HepG2 (cell line): ENCODE results near the gene PELO. TPM values are rescaled to one million over a fixed set of nuclear protein-coding genes. Genes with fewer than 3 reads are reported as not detected.

Source experiments
- ATAC-seq: fragments of 200-7000 bp; cut with Tn5 transposase; 3 replicates; pipeline ENCODE4 v1.9.1; 2020; ENCODE audit warnings: mild to moderate bottlenecking, moderate library complexity
- BruUV-seq: library from RNA; stranded (reverse); fragments of 400-500 nt; replicated peaks from 2 replicates; lab custom pipeline; 2021; lab: Mats Ljungman, UMichigan
- CTCF ChIA-PET: fragments of 300-600 bp; formaldehyde crosslinking; extraction: SDS; loops from one replicate; lab custom pipeline; 2021; ENCODE audit warnings: low total read pairs, inconsistent platforms, low intra/inter-chr PET ratio; lab: Yijun Ruan, JAX
- POLR2A ChIA-PET: fragments of 350-600 bp; sonication (Branson Sonifier 250); formaldehyde crosslinking; loops from one replicate; lab custom pipeline; 2020; ENCODE audit warnings: antibody characterized with exemption, inconsistent platforms; lab: Yijun Ruan, JAX
- DNase-seq: peaks from one replicate; pipeline ENCODE4 v3.0.0-alpha.2; 2015; ENCODE audit warnings: low spot score
- FAIRE-seq: peaks from 3 replicates; lab custom pipeline; 2011; peaks lifted over from hg19 to GRCh38; lab: Jason Lieb, UNC
- H2AFZ ChIP-seq: one replicate; pipeline ENCODE4 v1.6.1; 2011; ENCODE audit warnings: low read length, inconsistent platforms
- H3K27ac ChIP-seq: fragments of 300-600 bp; 3 replicates; pipeline ENCODE4 v1.8.0; 2011; ENCODE audit warnings: mixed run types, mild to moderate bottlenecking, mixed read lengths, low read length, inconsistent platforms; ENCODE audit not compliant: insufficient read depth; ENCODE audit errors: extremely low read length
- H3K27me3 ChIP-seq, 2 experiments: fragments of 200-600 bp in 1 of 2; 2 replicates in 1 of 2; 3 replicates in 1 of 2; pipeline versions ENCODE4 v1.6.0 to v1.8.0; 2011; ENCODE audit warnings: low read length in 2 of 2, mild to moderate bottlenecking in 2 of 2, moderate library complexity in 2 of 2, inconsistent platforms in 1 of 2; ENCODE audit not compliant: insufficient read depth in 2 of 2, control insufficient read depth in 1 of 2
- H3K36me3 ChIP-seq, 2 experiments: fragments of 200-600 bp in 1 of 2; replicated peaks in 1 of 2; 2 replicates in 1 of 2; 3 replicates in 1 of 2; pipeline versions ENCODE4 v1.5.1 to v1.8.0; 2011; ENCODE audit warnings: low read length in 2 of 2, inconsistent platforms in 1 of 2; ENCODE audit not compliant: insufficient read depth in 2 of 2, control insufficient read depth in 1 of 2
- H3K4me1 ChIP-seq: 2 replicates; pipeline ENCODE4 v1.5.1; 2012; ENCODE audit warnings: low read length, inconsistent platforms; ENCODE audit not compliant: insufficient read depth
- H3K4me2 ChIP-seq: 2 replicates; pipeline ENCODE4 v1.6.0; 2011; ENCODE audit warnings: low read depth, low read length, inconsistent platforms
- H3K4me3 ChIP-seq, 3 experiments: fragments of 200-600 bp in 1 of 3; sonication (generic), shearing (Covaris generic) in 1 of 3; replicated peaks in 1 of 3; 2 replicates each; pipeline ENCODE4 v1.5.1; 2011 to 2016; ENCODE audit warnings: low read length in 3 of 3, inconsistent platforms in 2 of 3, low read depth in 2 of 3, mild to moderate bottlenecking in 2 of 3, control low read depth in 1 of 3, mixed read lengths in 1 of 3; ENCODE audit not compliant: insufficient read depth in 1 of 3
- H3K79me2 ChIP-seq: one replicate; pipeline ENCODE4 v1.6.1; 2011; ENCODE audit warnings: low read length, inconsistent platforms; ENCODE audit not compliant: insufficient read depth
- H3K9ac ChIP-seq: 2 replicates; pipeline ENCODE4 v1.6.0; 2011; ENCODE audit warnings: mild to moderate bottlenecking, low read depth, low read length, inconsistent platforms; ENCODE audit not compliant: insufficient read depth
- H3K9me3 ChIP-seq: 2 replicates; pipeline ENCODE4 v1.5.1; 2012; ENCODE audit warnings: mild to moderate bottlenecking, low read length
- H4K20me1 ChIP-seq: 2 replicates; pipeline ENCODE4 v1.6.0; 2011; ENCODE audit warnings: inconsistent platforms, mild to moderate bottlenecking, low read length, moderate library complexity; ENCODE audit not compliant: insufficient read depth
- MBD4 ChIP-seq: IDR thresholded peaks from 2 replicates; pipeline ENCODE4 v1.6.1; 2012; ENCODE audit warnings: low read length, inconsistent platforms, borderline replicate concordance
- NRL ChIP-seq: sonication (generic); formaldehyde crosslinking; IDR thresholded peaks from 2 replicates; pipeline ENCODE4 v1.5.0; 2020; ENCODE audit warnings: missing genetic modification reagents, mild to moderate bottlenecking, moderate library complexity, borderline replicate concordance
- ONECUT2 ChIP-seq: sonication (generic); formaldehyde crosslinking; IDR thresholded peaks from 2 replicates; pipeline ENCODE4 v1.4.0; 2020; ENCODE audit warnings: missing genetic modification reagents
- POGZ ChIP-seq: sonication (generic); formaldehyde crosslinking; IDR thresholded peaks from 2 replicates; pipeline ENCODE4 v1.4.0; 2020; ENCODE audit warnings: mild to moderate bottlenecking, missing genetic modification reagents
- SMC3 ChIP-seq: IDR thresholded peaks from 2 replicates; pipeline ENCODE4 v1.6.1; 2011; ENCODE audit warnings: low read length, improper control_type of control experiment
- SOX5 ChIP-seq: IDR thresholded peaks from 2 replicates; pipeline ENCODE4 v1.6.1; 2016; ENCODE audit warnings: borderline replicate concordance
- THAP11 ChIP-seq: IDR thresholded peaks from 2 replicates; pipeline ENCODE4 v1.6.1; 2016; ENCODE audit warnings: missing biosample characterization, missing genetic modification reagents
- ZNF275 ChIP-seq: sonication (generic); formaldehyde crosslinking; IDR thresholded peaks from 2 replicates; pipeline ENCODE4 v1.8.0; 2022; ENCODE audit warnings: missing genetic modification reagents, mild to moderate bottlenecking, inconsistent platforms, borderline replicate concordance
- ZNF816 ChIP-seq: sonication (generic); formaldehyde crosslinking; IDR thresholded peaks from 2 replicates; pipeline ENCODE4 v1.8.0; 2022; ENCODE audit warnings: missing genetic modification reagents, mild to moderate bottlenecking, borderline replicate concordance
- ZNF879 ChIP-seq: sonication (generic); formaldehyde crosslinking; IDR thresholded peaks from 2 replicates; pipeline ENCODE4 v1.8.1; 2023; ENCODE audit warnings: missing genetic modification reagents
- WGBS: methylation state at CpG from one replicate; pipeline ENCODE4 v1.1.6; 2017; ENCODE audit warnings: low lambda C conversion rate; 5-methylcytosine and 5-hydroxymethylcytosine counted together
- in situ Hi-C: cut with HindIII; loops from 2 replicates; pipeline ENCODE4 v1.10.0; 2017; ENCODE audit warnings: low pct_unique_long_range_greater_than_20kb; ENCODE audit not compliant: extremely low pct_ligation_motif_present
- intact Hi-C: fragments of 100-400 bp; cut with micrococcal nuclease; formaldehyde crosslinking; loops from one replicate; pipeline ENCODE4 v1.10.0; 2022; ENCODE audit not compliant: unreplicated experiment
- polyA plus RNA-seq, 8 experiments: library from polyadenylated mRNA; depleted of rRNA in 3 of 8; stranded (reverse) in 7 of 8; unstranded in 1 of 8; fragments of >200 nt; fragmentation: Illumina TruSeq in 4 of 8; extraction: Trizol in 4 of 8; gene quantifications; 2 replicates each; pipeline versions ENCODE4 v1.2.1 to v1.2.3, GENCODE V29; 2011 to 2016; ENCODE audit warnings: low read depth in 4 of 8, missing spikeins in 1 of 8, mixed read lengths in 1 of 8; ENCODE audit not compliant: insufficient read depth in 1 of 8
- total RNA-seq, 5 experiments: library from RNA; depleted of rRNA; stranded (reverse); fragments of >200 nt; fragmentation: Illumina TruSeq; extraction: Trizol; gene quantifications; 2 replicates each; pipeline ENCODE4 v1.2.3, GENCODE V29; 2016; ENCODE audit warnings: low read depth in 1 of 5
- TF ChIP-seq, protein P1 (sequence below): sonication (generic); formaldehyde crosslinking; IDR thresholded peaks from 2 replicates; pipeline ENCODE4 v1.9.0; 2021; ENCODE audit warnings: mild to moderate bottlenecking, missing genetic modification reagents
- TF ChIP-seq, protein P2 (sequence below): sonication (generic); formaldehyde crosslinking; conservative IDR thresholded peaks from 2 replicates; pipeline ENCODE4 v1.8.1; 2023; ENCODE audit warnings: missing genetic modification reagents
- TF ChIP-seq, protein P3 (sequence below): sonication (generic); formaldehyde crosslinking; IDR thresholded peaks from 2 replicates; pipeline ENCODE4 v1.4.0; 2020; ENCODE audit warnings: missing genetic modification reagents

Gene PELO
- total and polyA plus RNA-seq, 2 of the 13 experiments (the other 11 are each of a cell fraction or from before 2014, with no cell fraction given), result 19.0 to 23.9 TPM

DNA sequence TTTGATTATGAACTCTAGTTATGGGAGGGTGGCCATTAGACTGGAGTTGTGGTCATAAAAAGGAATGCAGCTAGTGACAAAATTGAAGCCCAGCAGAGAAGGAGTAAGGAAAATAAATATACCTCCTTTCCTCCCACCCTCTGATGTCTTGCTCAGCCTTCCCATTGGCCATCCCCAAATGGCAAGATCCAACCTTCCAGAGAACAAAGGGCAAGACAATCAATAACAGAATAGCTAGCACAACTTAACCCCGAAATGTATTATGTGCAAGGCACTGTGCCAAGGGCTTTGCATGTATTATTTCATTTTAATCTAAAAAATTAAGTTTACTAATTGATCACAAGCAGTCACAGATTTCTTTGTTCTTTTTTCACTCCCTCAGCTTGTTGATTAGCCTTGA lies 3.6 kb downstream of the PELO start (continued):
- TF ChIP-seq SOX5 (peak; percentile 43; the same call in 1 of the 2 replicates), MBD4 (no peak), POGZ (CRISPR knock-in tag) (peak; percentile 62), ONECUT2 (peak; percentile 76), SMC3 (no peak)

DNA sequence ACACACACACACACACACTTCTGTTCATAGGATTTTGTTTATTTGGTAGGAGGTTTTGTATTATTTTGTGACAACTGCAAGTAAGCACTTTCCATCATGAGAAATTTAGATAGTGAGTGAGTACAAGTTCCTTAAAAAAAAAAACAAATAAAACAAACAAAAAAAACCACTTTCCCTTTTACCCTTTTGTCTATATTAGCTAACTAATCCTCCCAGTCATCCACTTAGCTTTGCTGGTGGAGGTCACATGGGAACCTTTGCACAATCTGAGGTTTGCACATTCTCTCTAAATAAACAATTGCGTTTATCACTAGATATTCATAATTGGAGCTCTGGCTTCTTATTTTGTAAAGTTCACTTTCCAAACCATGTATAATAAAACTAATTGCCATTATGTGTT lies 6.8 kb downstream of the PELO start:
- Histone ChIP-seq H3K4me3 (peak overlapping the region in 1 of 3 experiments; percentile 3; a peak in 2 of 6 replicates), H3K4me1 (peaks cover 93% of the 10 kb centered on the region), H2AFZ (no peak overlapping the region), H3K27ac (peak overlapping the region; percentile 52), H3K79me2 (peaks cover 96% of the 10 kb centered on the region), H3K27me3 (no peaks in the 10 kb centered on the region; a peak in 1 of 5 replicates), H3K36me3 (no peaks in the 10 kb centered on the region), H3K9me3 (no peaks in the 10 kb centered on the region), H3K4me2 (peak overlapping the region; percentile 50), H4K20me1 (no peaks in the 10 kb centered on the region; the same call in 1 of the 2 replicates), H3K9ac (no peak overlapping the region)
- no TSS peak for BruUV-seq
- DNase-seq (peak; percentile 83), ATAC-seq (peak; percentile 66), FAIRE-seq (peak; percentile 84)
- ChIA-PET CTCF (no interaction called here), POLR2A (interaction anchor here (0.8 to 0.9 kb wide), 2 partner anchors 85 to 315 kb away, joined by 4 read pairs; partner anchors contain the start of gene MOCS2)
- in situ Hi-C loops (no loop called here), intact Hi-C loops (no loop called here)
- 3% methylated on average over 1 of the region's 1 CpG for WGBS
- TF ChIP-seq THAP11 (CRISPR knock-in tag) (0 out of 2 replicates have a peak, but pooled peaks have one; percentile 17), ZNF816 (CRISPR knock-in tag) (no peak), ZNF879 (CRISPR knock-in tag) (no peak), NRL (CRISPR knock-in tag) (no peak), ZNF275 (no peak)
- TF ChIP-seq, protein P1, sequence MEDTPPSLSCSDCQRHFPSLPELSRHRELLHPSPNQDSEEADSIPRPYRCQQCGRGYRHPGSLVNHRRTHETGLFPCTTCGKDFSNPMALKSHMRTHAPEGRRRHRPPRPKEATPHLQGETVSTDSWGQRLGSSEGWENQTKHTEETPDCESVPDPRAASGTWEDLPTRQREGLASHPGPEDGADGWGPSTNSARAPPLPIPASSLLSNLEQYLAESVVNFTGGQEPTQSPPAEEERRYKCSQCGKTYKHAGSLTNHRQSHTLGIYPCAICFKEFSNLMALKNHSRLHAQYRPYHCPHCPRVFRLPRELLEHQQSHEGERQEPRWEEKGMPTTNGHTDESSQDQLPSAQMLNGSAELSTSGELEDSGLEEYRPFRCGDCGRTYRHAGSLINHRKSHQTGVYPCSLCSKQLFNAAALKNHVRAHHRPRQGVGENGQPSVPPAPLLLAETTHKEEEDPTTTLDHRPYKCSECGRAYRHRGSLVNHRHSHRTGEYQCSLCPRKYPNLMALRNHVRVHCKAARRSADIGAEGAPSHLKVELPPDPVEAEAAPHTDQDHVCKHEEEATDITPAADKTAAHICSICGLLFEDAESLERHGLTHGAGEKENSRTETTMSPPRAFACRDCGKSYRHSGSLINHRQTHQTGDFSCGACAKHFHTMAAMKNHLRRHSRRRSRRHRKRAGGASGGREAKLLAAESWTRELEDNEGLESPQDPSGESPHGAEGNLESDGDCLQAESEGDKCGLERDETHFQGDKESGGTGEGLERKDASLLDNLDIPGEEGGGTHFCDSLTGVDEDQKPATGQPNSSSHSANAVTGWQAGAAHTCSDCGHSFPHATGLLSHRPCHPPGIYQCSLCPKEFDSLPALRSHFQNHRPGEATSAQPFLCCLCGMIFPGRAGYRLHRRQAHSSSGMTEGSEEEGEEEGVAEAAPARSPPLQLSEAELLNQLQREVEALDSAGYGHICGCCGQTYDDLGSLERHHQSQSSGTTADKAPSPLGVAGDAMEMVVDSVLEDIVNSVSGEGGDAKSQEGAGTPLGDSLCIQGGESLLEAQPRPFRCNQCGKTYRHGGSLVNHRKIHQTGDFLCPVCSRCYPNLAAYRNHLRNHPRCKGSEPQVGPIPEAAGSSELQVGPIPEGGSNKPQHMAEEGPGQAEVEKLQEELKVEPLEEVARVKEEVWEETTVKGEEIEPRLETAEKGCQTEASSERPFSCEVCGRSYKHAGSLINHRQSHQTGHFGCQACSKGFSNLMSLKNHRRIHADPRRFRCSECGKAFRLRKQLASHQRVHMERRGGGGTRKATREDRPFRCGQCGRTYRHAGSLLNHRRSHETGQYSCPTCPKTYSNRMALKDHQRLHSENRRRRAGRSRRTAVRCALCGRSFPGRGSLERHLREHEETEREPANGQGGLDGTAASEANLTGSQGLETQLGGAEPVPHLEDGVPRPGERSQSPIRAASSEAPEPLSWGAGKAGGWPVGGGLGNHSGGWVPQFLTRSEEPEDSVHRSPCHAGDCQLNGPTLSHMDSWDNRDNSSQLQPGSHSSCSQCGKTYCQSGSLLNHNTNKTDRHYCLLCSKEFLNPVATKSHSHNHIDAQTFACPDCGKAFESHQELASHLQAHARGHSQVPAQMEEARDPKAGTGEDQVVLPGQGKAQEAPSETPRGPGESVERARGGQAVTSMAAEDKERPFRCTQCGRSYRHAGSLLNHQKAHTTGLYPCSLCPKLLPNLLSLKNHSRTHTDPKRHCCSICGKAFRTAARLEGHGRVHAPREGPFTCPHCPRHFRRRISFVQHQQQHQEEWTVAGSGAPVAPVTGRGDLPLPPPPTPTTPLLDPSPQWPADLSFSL, result peak; percentile 43; the same call in 1 of the 2 replicates
- TF ChIP-seq, protein P2, sequence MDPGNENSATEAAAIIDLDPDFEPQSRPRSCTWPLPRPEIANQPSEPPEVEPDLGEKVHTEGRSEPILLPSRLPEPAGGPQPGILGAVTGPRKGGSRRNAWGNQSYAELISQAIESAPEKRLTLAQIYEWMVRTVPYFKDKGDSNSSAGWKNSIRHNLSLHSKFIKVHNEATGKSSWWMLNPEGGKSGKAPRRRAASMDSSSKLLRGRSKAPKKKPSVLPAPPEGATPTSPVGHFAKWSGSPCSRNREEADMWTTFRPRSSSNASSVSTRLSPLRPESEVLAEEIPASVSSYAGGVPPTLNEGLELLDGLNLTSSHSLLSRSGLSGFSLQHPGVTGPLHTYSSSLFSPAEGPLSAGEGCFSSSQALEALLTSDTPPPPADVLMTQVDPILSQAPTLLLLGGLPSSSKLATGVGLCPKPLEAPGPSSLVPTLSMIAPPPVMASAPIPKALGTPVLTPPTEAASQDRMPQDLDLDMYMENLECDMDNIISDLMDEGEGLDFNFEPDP (CRISPR knock-in tag), result no peak
- TF ChIP-seq, protein P3, sequence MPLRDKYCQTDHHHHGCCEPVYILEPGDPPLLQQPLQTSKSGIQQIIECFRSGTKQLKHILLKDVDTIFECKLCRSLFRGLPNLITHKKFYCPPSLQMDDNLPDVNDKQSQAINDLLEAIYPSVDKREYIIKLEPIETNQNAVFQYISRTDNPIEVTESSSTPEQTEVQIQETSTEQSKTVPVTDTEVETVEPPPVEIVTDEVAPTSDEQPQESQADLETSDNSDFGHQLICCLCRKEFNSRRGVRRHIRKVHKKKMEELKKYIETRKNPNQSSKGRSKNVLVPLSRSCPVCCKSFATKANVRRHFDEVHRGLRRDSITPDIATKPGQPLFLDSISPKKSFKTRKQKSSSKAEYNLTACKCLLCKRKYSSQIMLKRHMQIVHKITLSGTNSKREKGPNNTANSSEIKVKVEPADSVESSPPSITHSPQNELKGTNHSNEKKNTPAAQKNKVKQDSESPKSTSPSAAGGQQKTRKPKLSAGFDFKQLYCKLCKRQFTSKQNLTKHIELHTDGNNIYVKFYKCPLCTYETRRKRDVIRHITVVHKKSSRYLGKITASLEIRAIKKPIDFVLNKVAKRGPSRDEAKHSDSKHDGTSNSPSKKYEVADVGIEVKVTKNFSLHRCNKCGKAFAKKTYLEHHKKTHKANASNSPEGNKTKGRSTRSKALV (CRISPR knock-in tag), result no peak
